ENCODE results near the gene WNT9B. TPM values are rescaled to one million over a fixed set of nuclear protein-coding genes. Genes with fewer than 3 reads are reported as not detected.

Gene WNT9B
- total RNA-seq, 1 experiment from 2014 or later, result not detected

- no peak for ATAC-seq
- Histone ChIP-seq H3K36me3 (ENCODE audit: low read depth, low read length) (no peaks in the 10 kb centered on the region), H3K4me2 (ENCODE audit: low read length) (no peak overlapping the region), H4K20me1 (ENCODE audit: low read length) (no peaks in the 10 kb centered on the region), H3K9me3 (ENCODE audit: low read length) (no peaks in the 10 kb centered on the region), H3K4me3 (ENCODE audit: low read length) (no peak overlapping the region), H3K9me2 (replicated peaks; ENCODE audit: low read length) (no peaks in the 10 kb centered on the region), H3K9ac (ENCODE audit: low read length) (no peak overlapping the region), H3F3A (ENCODE audit: low read length, unreplicated experiment) (no peaks in the 10 kb centered on the region), H3K27me3 (ENCODE audit: low read length) (peaks cover 57% of the 10 kb centered on the region), H2AFZ (ENCODE audit: low read length) (no peak overlapping the region), H3K27ac (ENCODE audit: low read length) (no peak overlapping the region), H3K79me2 (ENCODE audit: low read length) (no peaks in the 10 kb centered on the region), H3K4me1 (ENCODE audit: insufficient read depth, low read length) (no peaks in the 10 kb centered on the region)
- ChIA-PET POLR2A (ENCODE audit: unreplicated experiment) (no interaction called here), CTCF (no interaction called here)
- no TSS peak for BruUV-seq (replicated peaks)
- intact Hi-C loops (cut with micrococcal nuclease), result no loop called here
- no peak for DNase-seq
- TF ChIP-seq CTCF (conservative IDR thresholded peaks at IDR 0.05; ENCODE audit: low read depth, low read length) (no peak), EZH2 (IDR thresholded peaks at IDR 0.05; ENCODE audit: low read length, unreplicated experiment) (no peak), EZH2phosphoT487 (IDR thresholded peaks at IDR 0.05; ENCODE audit: borderline replicate concordance, low read length) (no peak)
These were observed 34.9 kb downstream of the WNT9B start for GRCh38 chr17:46886310-46886663.

GRCh38 chr17:46887717-46888116 lies 36.3 kb downstream of the WNT9B start:
- ChIA-PET CTCF (no interaction called here), POLR2A (ENCODE audit: unreplicated experiment) (no interaction called here)
- BruUV-seq (replicated peaks), result no TSS peak
- no peaks in the 10 kb centered on the region for H4K20me1 ChIP-seq (ENCODE audit: low read length)
- no peak overlapping the region for H3K4me2 ChIP-seq (ENCODE audit: low read length)
- H3K9me2 ChIP-seq (replicated peaks; ENCODE audit: low read length), result no peaks in the 10 kb centered on the region
- H3K9ac ChIP-seq (ENCODE audit: low read length), result no peak overlapping the region
- no peaks in the 10 kb centered on the region for H3K4me1 ChIP-seq (ENCODE audit: insufficient read depth, low read length)
- no peaks in the 10 kb centered on the region for H3K9me3 ChIP-seq (ENCODE audit: low read length)
- H3K36me3 ChIP-seq (ENCODE audit: low read depth, low read length), result no peaks in the 10 kb centered on the region
- H3K27ac ChIP-seq (ENCODE audit: low read length), result no peak overlapping the region
- no peaks in the 10 kb centered on the region for H3K79me2 ChIP-seq (ENCODE audit: low read length)
- TF ChIP-seq EZH2phosphoT487 (IDR thresholded peaks at IDR 0.05; ENCODE audit: borderline replicate concordance, low read length) (no peak), CTCF (conservative IDR thresholded peaks at IDR 0.05; ENCODE audit: low read depth, low read length) (no peak), EZH2 (IDR thresholded peaks at IDR 0.05; ENCODE audit: low read length, unreplicated experiment) (no peak)
- H2AFZ ChIP-seq (ENCODE audit: low read length), result no peak overlapping the region
- H3F3A ChIP-seq (ENCODE audit: low read length, unreplicated experiment), result no peaks in the 10 kb centered on the region
- H3K4me3 ChIP-seq (ENCODE audit: low read length), result no peak overlapping the region
- H3K27me3 ChIP-seq (ENCODE audit: low read length), result peaks cover 68% of the 10 kb centered on the region
- DNase-seq, result no peak
- intact Hi-C loops (cut with micrococcal nuclease), result no loop called here
- ATAC-seq, result no peak; the same call in 1 of the 2 replicates

- intact Hi-C loops (cut with micrococcal nuclease), result no loop called here
- H3K9me3 ChIP-seq (ENCODE audit: low read length), result no peaks in the 10 kb centered on the region
- POLR2A ChIA-PET (ENCODE audit: unreplicated experiment), result no interaction called here
- no peaks in the 10 kb centered on the region for H3K79me2 ChIP-seq (ENCODE audit: low read length)
- H3K4me3 ChIP-seq (ENCODE audit: low read length), result no peak overlapping the region
- H4K20me1 ChIP-seq (ENCODE audit: low read length), result no peaks in the 10 kb centered on the region
- BruUV-seq (replicated peaks), result no TSS peak
- TF ChIP-seq CTCF (conservative IDR thresholded peaks at IDR 0.05; ENCODE audit: low read depth, low read length), result no peak
- TF ChIP-seq EZH2phosphoT487 (IDR thresholded peaks at IDR 0.05; ENCODE audit: borderline replicate concordance, low read length), result no peak
- no peak for TF ChIP-seq EZH2 (IDR thresholded peaks at IDR 0.05; ENCODE audit: low read length, unreplicated experiment)
- no peak overlapping the region for H3K4me2 ChIP-seq (ENCODE audit: low read length)
- ATAC-seq (no peak), DNase-seq (no peak)
- CTCF ChIA-PET, result no interaction called here
- H3K27ac ChIP-seq (ENCODE audit: low read length), result no peak overlapping the region
- H3K9ac ChIP-seq (ENCODE audit: low read length), result no peak overlapping the region
- no peaks in the 10 kb centered on the region for H3K36me3 ChIP-seq (ENCODE audit: low read depth, low read length)
- H2AFZ ChIP-seq (ENCODE audit: low read length), result no peak overlapping the region
- H3K9me2 ChIP-seq (replicated peaks; ENCODE audit: low read length), result no peaks in the 10 kb centered on the region
- H3K27me3 ChIP-seq (ENCODE audit: low read length), result peaks cover 78% of the 10 kb centered on the region
- H3F3A ChIP-seq (ENCODE audit: low read length, unreplicated experiment), result no peaks in the 10 kb centered on the region
- H3K4me1 ChIP-seq (ENCODE audit: insufficient read depth, low read length), result no peaks in the 10 kb centered on the region
These were observed 37.3 kb downstream of the WNT9B start for GRCh38 chr17:46888727-46889126.
